ENCODE measurements around the gene NCAM1.
A peak's percentile ranks its signal among the peaks of the same experiment; 100 is the strongest.

The NCAM1 gene

GRCh38 chr11:113023228-113023627, 62.0 kb downstream of the NCAM1 start:
- TF ChIP-seq, protein P1, sequence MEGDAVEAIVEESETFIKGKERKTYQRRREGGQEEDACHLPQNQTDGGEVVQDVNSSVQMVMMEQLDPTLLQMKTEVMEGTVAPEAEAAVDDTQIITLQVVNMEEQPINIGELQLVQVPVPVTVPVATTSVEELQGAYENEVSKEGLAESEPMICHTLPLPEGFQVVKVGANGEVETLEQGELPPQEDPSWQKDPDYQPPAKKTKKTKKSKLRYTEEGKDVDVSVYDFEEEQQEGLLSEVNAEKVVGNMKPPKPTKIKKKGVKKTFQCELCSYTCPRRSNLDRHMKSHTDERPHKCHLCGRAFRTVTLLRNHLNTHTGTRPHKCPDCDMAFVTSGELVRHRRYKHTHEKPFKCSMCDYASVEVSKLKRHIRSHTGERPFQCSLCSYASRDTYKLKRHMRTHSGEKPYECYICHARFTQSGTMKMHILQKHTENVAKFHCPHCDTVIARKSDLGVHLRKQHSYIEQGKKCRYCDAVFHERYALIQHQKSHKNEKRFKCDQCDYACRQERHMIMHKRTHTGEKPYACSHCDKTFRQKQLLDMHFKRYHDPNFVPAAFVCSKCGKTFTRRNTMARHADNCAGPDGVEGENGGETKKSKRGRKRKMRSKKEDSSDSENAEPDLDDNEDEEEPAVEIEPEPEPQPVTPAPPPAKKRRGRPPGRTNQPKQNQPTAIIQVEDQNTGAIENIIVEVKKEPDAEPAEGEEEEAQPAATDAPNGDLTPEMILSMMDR (conservative IDR thresholded peaks at IDR 0.05) = no peak
- peak overlapping the region; percentile 22; the same call in 1 of the 2 replicates for H3K27ac ChIP-seq

DNA sequence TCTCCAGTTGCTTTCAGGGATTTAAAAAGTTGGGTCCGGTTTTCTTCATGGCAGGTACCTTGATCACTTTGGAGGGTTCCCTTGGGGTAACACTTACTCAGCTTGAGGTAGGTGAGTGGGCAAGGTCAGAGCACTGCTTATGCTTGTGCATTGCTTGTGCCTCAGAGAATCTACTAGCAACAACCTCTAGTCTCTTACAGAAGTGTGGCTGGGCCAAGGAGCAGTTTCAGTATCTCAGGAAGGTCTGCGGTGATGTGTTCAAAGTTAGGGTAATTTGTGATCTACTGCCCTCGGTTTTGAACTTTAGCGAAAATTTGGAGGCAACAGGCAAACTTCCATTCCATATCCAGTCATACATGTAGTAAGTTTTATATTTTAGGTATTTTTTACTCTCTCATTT, 62.8 kb downstream of the NCAM1 start:
- TF ChIP-seq, protein P1 (conservative IDR thresholded peaks at IDR 0.05) = no peak
- H3K27ac ChIP-seq = no peak overlapping the region

GRCh38 chr11:113026778-113027177, 65.6 kb downstream of the NCAM1 start:
- H3K27ac ChIP-seq = no peak overlapping the region
- TF ChIP-seq, protein P1 (conservative IDR thresholded peaks at IDR 0.05) = no peak

DNA sequence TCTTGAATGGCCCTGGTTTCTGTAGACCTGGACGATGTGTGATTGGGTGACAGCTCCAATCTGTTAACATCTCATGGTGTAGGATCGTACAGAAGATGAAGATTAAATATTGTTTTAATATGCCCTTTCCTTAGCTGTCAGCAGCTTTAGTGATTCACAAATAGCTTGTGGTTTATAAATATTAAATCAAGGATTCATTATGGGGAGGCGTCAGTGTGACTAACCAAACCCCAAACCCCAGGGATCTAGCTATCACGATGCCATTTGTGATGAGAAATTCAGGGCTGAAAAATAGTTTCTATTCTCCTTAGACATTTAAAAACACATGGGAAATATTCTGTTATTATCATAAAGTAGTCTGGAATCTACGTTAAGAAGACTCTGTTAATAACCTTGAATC, 73.4 kb downstream of the NCAM1 start:
- H3K27ac ChIP-seq = no peak overlapping the region
- TF ChIP-seq, protein P1 (conservative IDR thresholded peaks at IDR 0.05) = no peak

GRCh38 chr11:113035708-113036107, 74.5 kb downstream of the NCAM1 start:
- H3K27ac ChIP-seq = no peak overlapping the region
- TF ChIP-seq, protein P1 (conservative IDR thresholded peaks at IDR 0.05) = no peak

DNA sequence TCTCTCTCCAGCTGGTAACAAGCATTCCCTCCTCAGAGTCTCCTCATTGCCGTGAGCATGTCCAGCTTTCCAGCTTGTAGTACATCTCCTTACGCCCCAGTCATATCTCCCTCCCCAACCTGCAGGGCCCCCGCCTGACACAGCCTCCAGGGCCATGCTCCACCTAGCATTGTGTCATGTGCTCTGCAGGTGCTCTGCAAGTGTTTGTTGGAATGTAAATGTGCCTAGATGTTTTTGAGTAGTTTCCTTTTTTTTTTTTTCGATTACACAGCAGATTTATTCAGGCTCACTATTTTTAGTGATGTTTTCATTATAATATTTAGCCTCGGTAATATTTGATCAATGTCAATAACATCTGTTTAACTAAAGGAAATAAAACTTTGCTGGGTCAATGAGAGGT, 82.5 kb downstream of the NCAM1 start:
- TF ChIP-seq, protein P1 (conservative IDR thresholded peaks at IDR 0.05) = no peak

DNA sequence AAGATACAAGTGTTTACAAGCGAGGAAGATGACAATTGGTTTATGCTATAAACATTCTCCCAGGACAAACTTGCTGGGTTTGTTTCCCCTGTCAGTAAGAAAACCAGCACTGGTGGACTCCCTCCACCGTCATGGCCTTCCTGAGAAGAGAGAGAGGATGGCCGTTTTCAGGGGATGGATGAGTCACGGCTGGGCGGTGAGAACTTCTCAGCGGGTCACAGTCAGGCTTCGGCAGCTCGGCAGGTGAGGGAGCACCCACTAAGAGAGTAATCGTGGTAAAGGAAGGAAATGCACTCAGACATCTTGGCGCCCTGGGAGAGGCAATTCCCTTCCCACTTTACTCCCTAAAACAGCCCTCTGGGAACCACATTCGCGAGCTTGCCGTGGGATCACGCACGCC, 83.9 kb downstream of the NCAM1 start:
- TF ChIP-seq, protein P1 (conservative IDR thresholded peaks at IDR 0.05) = no peak
- no peak overlapping the region for H3K27ac ChIP-seq

More for the DNA sequence above, 82.5 kb downstream of the NCAM1 start:
- no peak overlapping the region for H3K27ac ChIP-seq

Data from VCaP (cell line).